ENCODE measurements around the gene CRTC3.

- TF ChIP-seq CTCF (IDR thresholded peaks at IDR 0.05) (no peak), ZFX (IDR thresholded peaks at IDR 0.05; ENCODE audit: borderline replicate concordance) (no peak)
These were observed 162.5 kb downstream of the CRTC3 start for GRCh38 chr15:90691982-90692773.

Measured in 22Rv1 (cell line).